BLaER1 treated with 17β-estradiol and CSF1 and Interleukin-3, amounts not matched to agents 10 nM and 100 nM (cell line): Measurements from ENCODE around the gene PLEKHM3.
A peak's percentile ranks its signal among the peaks of the same experiment; 100 is the strongest.

Experiments used
- H3K27ac ChIP-seq, 11 experiments: shearing (Covaris generic); formaldehyde crosslinking; 2 replicates each; pipeline ENCODE4 v1.8.1; 2022
- H3K27me3 ChIP-seq, 11 experiments: shearing (Covaris generic); formaldehyde crosslinking; 2 replicates each; pipeline ENCODE4 v1.8.1; 2022
- H3K36me3 ChIP-seq, 11 experiments: shearing (Covaris generic); formaldehyde crosslinking; 2 replicates each; pipeline ENCODE4 v1.8.1; 2022
- H3K4me1 ChIP-seq, 10 experiments: shearing (Covaris generic); formaldehyde crosslinking; 2 replicates each; pipeline ENCODE4 v1.8.1; 2022
- H3K4me2 ChIP-seq, 11 experiments: shearing (Covaris generic); formaldehyde crosslinking; 2 replicates each; pipeline ENCODE4 v1.8.1; 2022
- H3K4me3 ChIP-seq, 10 experiments: shearing (Covaris generic); formaldehyde crosslinking; 2 replicates each; pipeline ENCODE4 v1.8.1; 2022
- H3K9ac ChIP-seq, 11 experiments: shearing (Covaris generic); formaldehyde crosslinking; 2 replicates each; pipeline ENCODE4 v1.8.1; 2022
- H3K9me3 ChIP-seq, 11 experiments: shearing (Covaris generic); formaldehyde crosslinking; replicated peaks in 1 of 11; 2 replicates each; pipeline ENCODE4 v1.8.1; 2022
- H4K20me1 ChIP-seq, 11 experiments: shearing (Covaris generic); formaldehyde crosslinking; 2 replicates each; pipeline ENCODE4 v1.8.1; 2022
- Cebpa-rat ChIP-seq, 11 experiments: shearing (Covaris generic); IDR thresholded peaks; 2 replicates each; pipeline ENCODE4 v1.8.1; 2022

Gene PLEKHM3

GRCh38 chr2:207987025-207987716, 38.2 kb downstream of the PLEKHM3 start:
- peaks cover 0 to 10% (median 0%) of the 10 kb centered on the region in 11 experiments; a peak in 3 of 22 replicates for H4K20me1 ChIP-seq
- no peaks in the 10 kb centered on the region for H3K27me3 ChIP-seq

GRCh38 chr2:207984765-207985480, 40.4 kb downstream of the PLEKHM3 start:
- Histone ChIP-seq H3K4me2 (no peak overlapping the region), H3K4me1 (peaks cover 0 to 27% (median 7%) of the 10 kb centered on the region in 10 experiments; a peak in 10 of 20 replicates), H3K9ac (no peak overlapping the region), H3K4me3 (no peak overlapping the region), H4K20me1 (peaks cover 0 to 10% (median 0%) of the 10 kb centered on the region in 11 experiments; a peak in 3 of 22 replicates), H3K9me3 (no peaks in the 10 kb centered on the region), H3K27ac (no peak overlapping the region), H3K27me3 (no peaks in the 10 kb centered on the region), H3K36me3 (peaks cover 0 to 4% (median 0%) of the 10 kb centered on the region in 11 experiments; a peak in 1 of 22 replicates)
- TF ChIP-seq Cebpa-rat (IDR thresholded peaks at IDR 0.05), result no peak

More at GRCh38 chr2:207987025-207987716, 38.2 kb downstream of the PLEKHM3 start:
- H3K36me3 ChIP-seq, result peaks cover 0 to 4% (median 0%) of the 10 kb centered on the region in 11 experiments; a peak in 1 of 22 replicates
- no peak overlapping the region for H3K27ac ChIP-seq
- no peak for TF ChIP-seq Cebpa-rat (IDR thresholded peaks at IDR 0.05)
- no peak overlapping the region for H3K4me3 ChIP-seq
- H3K9me3 ChIP-seq, result no peaks in the 10 kb centered on the region
- H3K4me2 ChIP-seq, result no peak overlapping the region
- H3K9ac ChIP-seq, result no peak overlapping the region
- H3K4me1 ChIP-seq, result peaks cover 0 to 18% (median 7%) of the 10 kb centered on the region in 10 experiments; a peak in 10 of 20 replicates

DNA sequence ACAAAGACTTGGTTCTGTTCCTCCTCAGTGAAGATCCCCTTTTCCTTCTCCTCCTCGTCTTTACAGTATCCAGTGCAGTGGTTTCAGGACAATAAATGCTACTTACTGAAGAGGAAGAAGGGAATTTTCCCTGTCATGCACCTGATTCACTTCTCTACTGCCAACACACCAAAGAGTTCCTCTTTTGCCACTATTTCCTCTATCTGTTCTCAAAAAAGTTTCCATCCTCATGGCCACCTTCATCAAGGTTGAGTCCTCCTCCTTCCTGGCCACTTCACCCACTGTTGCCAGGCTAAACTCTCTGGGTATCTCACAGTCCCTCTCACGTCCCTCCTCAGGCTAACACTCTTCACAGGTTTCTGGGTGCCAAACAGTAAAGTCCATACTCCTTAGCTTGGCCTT, 41.7 kb downstream of the PLEKHM3 start:
- Histone ChIP-seq H3K4me2 (peak overlapping the region in 2 of 11 experiments; percentile 34 to 77; a peak in 5 of 22 replicates), H3K27me3 (no peaks in the 10 kb centered on the region), H3K4me3 (no peak overlapping the region), H3K9ac (no peak overlapping the region), H4K20me1 (peaks cover 0 to 10% (median 0%) of the 10 kb centered on the region in 11 experiments; a peak in 3 of 22 replicates), H3K27ac (peak overlapping the region in 1 of 11 experiments; percentile 40; a peak in 2 of 22 replicates), H3K4me1 (peaks cover 0 to 27% (median 7%) of the 10 kb centered on the region in 10 experiments; a peak in 10 of 20 replicates), H3K9me3 (no peaks in the 10 kb centered on the region), H3K36me3 (no peaks in the 10 kb centered on the region)
- no peak for TF ChIP-seq Cebpa-rat (IDR thresholded peaks at IDR 0.05)

DNA sequence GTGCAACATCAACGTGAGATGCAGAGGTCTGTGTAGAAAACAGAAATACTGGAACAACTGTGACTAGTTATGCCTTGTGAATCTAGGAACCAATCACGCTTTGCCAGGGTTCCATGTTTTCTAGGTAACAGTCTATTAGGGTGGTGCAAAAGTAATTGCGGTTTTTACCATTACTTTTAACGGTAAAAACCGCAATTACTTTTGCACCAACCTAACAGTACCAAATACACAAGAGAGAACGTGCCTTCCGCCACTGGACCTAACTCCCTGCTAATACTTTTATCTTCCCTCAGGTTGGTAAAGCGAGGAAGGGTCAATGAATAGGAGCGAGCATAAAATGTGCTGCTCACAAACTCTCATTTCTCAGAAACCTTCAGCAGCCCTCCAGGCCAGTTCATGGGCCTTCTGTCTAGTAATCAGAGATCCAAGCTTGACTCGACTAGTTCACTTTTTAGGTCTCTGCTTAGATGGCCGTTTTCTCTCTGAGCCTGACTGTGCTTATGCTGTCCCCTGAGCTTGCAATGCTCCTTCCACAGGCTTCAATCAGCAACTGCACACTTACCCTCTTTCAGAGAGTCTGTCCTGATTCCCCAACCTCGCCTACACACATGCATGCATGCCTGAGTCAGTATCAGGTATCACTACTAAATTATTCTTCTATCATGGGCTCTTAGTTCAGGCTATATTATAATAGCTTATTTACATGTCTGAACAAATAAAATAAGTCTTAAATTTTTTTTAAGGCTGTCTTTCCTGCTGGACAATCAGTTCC, 47.0 kb downstream of the PLEKHM3 start:
- no peak for TF ChIP-seq Cebpa-rat (IDR thresholded peaks at IDR 0.05)
- no peak overlapping the region for H3K9ac ChIP-seq
- peaks cover 8 to 18% (median 13%) of the 10 kb centered on the region in 11 experiments; a peak in 17 of 22 replicates for H3K36me3 ChIP-seq
- no peak overlapping the region for H3K27ac ChIP-seq
- H3K4me3 ChIP-seq, result no peak overlapping the region
- peaks cover 0 to 41% (median 4%) of the 10 kb centered on the region in 10 experiments; a peak in 9 of 20 replicates for H3K4me1 ChIP-seq
- H4K20me1 ChIP-seq, result peaks cover 0 to 7% (median 0%) of the 10 kb centered on the region in 11 experiments; a peak in 2 of 22 replicates
- H3K9me3 ChIP-seq, result no peaks in the 10 kb centered on the region
- H3K27me3 ChIP-seq, result no peaks in the 10 kb centered on the region
- H3K4me2 ChIP-seq, result no peak overlapping the region

DNA sequence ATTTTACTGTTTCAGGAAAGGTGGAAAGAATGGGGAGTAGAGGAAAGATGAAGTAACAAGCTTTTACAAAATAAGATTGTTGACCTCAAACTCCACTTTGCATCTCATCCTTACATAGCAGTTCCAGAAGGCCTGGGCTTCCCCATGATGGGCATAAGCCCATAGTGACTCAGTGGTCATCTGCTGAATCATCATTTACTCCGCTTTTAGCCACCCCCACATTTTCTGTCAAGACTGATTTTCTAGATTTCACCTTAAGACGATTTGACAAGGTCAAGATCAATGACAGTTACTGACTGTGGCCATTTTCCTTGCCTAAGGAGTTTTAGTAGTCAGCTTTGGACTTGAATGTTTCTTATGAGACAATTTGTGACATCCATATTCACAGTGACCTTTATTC, 49.4 kb downstream of the PLEKHM3 start:
- Histone ChIP-seq H3K27ac (no peak overlapping the region), H3K4me3 (no peak overlapping the region)
- TF ChIP-seq Cebpa-rat (IDR thresholded peaks at IDR 0.05), result no peak

GRCh38 chr2:207974216-207974605, 51.1 kb downstream of the PLEKHM3 start:
- 0 out of 22 replicates have a peak, but pooled peaks of 1 of the 11 experiments have one; percentile 13 for TF ChIP-seq Cebpa-rat (IDR thresholded peaks at IDR 0.05)
- H3K4me3 ChIP-seq, result no peak overlapping the region
- no peaks in the 10 kb centered on the region for H3K27me3 ChIP-seq

More for the DNA sequence above, 49.4 kb downstream of the PLEKHM3 start:
- H4K20me1 ChIP-seq, result peaks cover 0 to 7% (median 0%) of the 10 kb centered on the region in 11 experiments; a peak in 2 of 22 replicates
- no peaks in the 10 kb centered on the region for H3K27me3 ChIP-seq
- H3K36me3 ChIP-seq, result peaks cover 8 to 18% (median 13%) of the 10 kb centered on the region in 11 experiments; a peak in 17 of 22 replicates
- peaks cover 1 to 22% (median 3%) of the 10 kb centered on the region in 10 experiments; a peak in 13 of 20 replicates for H3K4me1 ChIP-seq
- H3K9me3 ChIP-seq, result no peaks in the 10 kb centered on the region
- H3K9ac ChIP-seq, result no peak overlapping the region
- peak overlapping the region in 2 of 11 experiments; percentile 45 to 52; a peak in 4 of 22 replicates for H3K4me2 ChIP-seq

DNA sequence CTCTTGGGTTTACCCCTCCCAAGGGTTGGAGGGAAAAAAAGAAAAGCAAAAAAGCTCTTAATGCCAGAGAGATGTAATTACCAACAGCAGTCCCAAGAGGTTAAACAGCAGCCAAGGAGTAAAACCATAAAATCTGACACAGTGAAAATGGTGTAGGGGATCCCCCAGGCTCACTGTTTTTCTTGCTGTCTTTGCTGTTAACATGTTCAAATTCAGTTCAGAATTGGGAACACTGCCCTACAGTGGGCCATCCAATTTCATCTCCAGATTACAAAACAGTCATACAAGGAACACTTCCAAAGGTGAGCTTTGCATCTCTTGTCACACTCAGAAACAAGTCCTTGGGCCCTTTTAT, 54.5 kb downstream of the PLEKHM3 start:
- Histone ChIP-seq H3K4me2 (peak overlapping the region in 4 of 11 experiments; percentile 5 to 53 (median 28); a peak in 6 of 22 replicates), H3K4me3 (no peak overlapping the region), H3K9me3 (no peaks in the 10 kb centered on the region), H3K9ac (peak overlapping the region in 1 of 11 experiments; percentile 16; a peak in 2 of 22 replicates), H4K20me1 (peaks cover 0 to 7% (median 0%) of the 10 kb centered on the region in 11 experiments; a peak in 2 of 22 replicates), H3K27ac (no peak overlapping the region), H3K36me3 (peaks cover 0 to 2% (median 0%) of the 10 kb centered on the region in 11 experiments; a peak in 3 of 22 replicates), H3K4me1 (peaks cover 3 to 37% (median 7%) of the 10 kb centered on the region in 10 experiments; a peak in 13 of 20 replicates), H3K27me3 (no peaks in the 10 kb centered on the region)
- no peak for TF ChIP-seq Cebpa-rat (IDR thresholded peaks at IDR 0.05)

More at GRCh38 chr2:207974216-207974605, 51.1 kb downstream of the PLEKHM3 start:
- Histone ChIP-seq H4K20me1 (peaks cover 0 to 7% (median 0%) of the 10 kb centered on the region in 11 experiments; a peak in 2 of 22 replicates), H3K9me3 (no peaks in the 10 kb centered on the region), H3K36me3 (peaks cover 8 to 18% (median 13%) of the 10 kb centered on the region in 11 experiments; a peak in 17 of 22 replicates), H3K27ac (no peak overlapping the region), H3K4me1 (peaks cover 3 to 39% (median 7%) of the 10 kb centered on the region in 10 experiments; a peak in 13 of 20 replicates), H3K4me2 (peak overlapping the region in 2 of 11 experiments; percentile 9 to 14; a peak in 2 of 22 replicates), H3K9ac (0 out of 22 replicates have a peak overlapping the region, but pooled peaks of 1 of the 11 experiments have one; percentile 15)
